ENCODE measurements around the gene PAPSS1.

- TF ChIP-seq CEBPZ (IDR thresholded peaks at IDR 0.05; ENCODE audit: low read depth, low read length) (no peak), CTCF (IDR thresholded peaks at IDR 0.05 in 2 of 3, conservative IDR thresholded peaks at IDR 0.05 in 1 of 3; ENCODE audit: control insufficient read depth in 2 of 3, extremely low read depth in 1 of 3, insufficient read depth in 1 of 3, low read depth in 3 of 3, low read length in 3 of 3) (no peak), ZNF274 (IDR thresholded peaks at IDR 0.05; ENCODE audit: insufficient read depth, insufficient read length) (no peak), POLR2A (IDR thresholded peaks at IDR 0.05; ENCODE audit: low read depth, low read length) (no peak)
Measured at GRCh38 chr4:107744532-107744931, 24.5 kb upstream of the PAPSS1 start.
